ENCODE data around the gene FSTL5.

DNA sequence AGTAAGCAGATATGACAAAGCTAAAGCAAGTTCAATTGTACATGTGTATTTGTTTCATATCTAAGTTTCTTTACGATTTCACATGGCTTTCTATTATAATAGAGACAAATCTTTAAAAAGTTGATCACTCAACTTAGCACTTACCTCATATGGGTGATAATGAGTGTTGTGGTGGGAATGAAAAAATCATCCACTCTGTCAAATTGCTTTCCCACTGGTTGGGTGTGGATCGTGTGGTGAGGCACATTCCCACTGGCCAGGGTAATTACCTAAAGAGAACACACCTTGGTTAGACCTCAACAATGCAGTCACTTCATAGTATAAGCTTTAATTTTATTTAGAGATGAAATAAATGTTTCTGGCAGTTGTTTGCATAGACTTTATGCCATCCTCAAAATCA is 708.9 kb downstream of the FSTL5 start:
- TF ChIP-seq POLR2AphosphoS5 (IDR thresholded peaks at IDR 0.05; ENCODE audit: low read depth, low read length) = no peak
- TF ChIP-seq, protein P1, sequence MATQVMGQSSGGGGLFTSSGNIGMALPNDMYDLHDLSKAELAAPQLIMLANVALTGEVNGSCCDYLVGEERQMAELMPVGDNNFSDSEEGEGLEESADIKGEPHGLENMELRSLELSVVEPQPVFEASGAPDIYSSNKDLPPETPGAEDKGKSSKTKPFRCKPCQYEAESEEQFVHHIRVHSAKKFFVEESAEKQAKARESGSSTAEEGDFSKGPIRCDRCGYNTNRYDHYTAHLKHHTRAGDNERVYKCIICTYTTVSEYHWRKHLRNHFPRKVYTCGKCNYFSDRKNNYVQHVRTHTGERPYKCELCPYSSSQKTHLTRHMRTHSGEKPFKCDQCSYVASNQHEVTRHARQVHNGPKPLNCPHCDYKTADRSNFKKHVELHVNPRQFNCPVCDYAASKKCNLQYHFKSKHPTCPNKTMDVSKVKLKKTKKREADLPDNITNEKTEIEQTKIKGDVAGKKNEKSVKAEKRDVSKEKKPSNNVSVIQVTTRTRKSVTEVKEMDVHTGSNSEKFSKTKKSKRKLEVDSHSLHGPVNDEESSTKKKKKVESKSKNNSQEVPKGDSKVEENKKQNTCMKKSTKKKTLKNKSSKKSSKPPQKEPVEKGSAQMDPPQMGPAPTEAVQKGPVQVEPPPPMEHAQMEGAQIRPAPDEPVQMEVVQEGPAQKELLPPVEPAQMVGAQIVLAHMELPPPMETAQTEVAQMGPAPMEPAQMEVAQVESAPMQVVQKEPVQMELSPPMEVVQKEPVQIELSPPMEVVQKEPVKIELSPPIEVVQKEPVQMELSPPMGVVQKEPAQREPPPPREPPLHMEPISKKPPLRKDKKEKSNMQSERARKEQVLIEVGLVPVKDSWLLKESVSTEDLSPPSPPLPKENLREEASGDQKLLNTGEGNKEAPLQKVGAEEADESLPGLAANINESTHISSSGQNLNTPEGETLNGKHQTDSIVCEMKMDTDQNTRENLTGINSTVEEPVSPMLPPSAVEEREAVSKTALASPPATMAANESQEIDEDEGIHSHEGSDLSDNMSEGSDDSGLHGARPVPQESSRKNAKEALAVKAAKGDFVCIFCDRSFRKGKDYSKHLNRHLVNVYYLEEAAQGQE (IDR thresholded peaks at IDR 0.05; ENCODE audit: insufficient read depth in 1 of 2, low read depth in 2 of 2, low read length in 2 of 2) = no peak
- no peak for TF ChIP-seq SIN3A (IDR thresholded peaks at IDR 0.05; ENCODE audit: borderline replicate concordance, insufficient read depth, low read length)
- TF ChIP-seq TAF1 (IDR thresholded peaks at IDR 0.05; ENCODE audit: borderline replicate concordance, insufficient read depth, low read length) = no peak
